CD14-positive monocyte (primary cell): ENCODE measurements around the gene TRPC4AP. TPM values are rescaled to one million over a fixed set of nuclear protein-coding genes. Genes with fewer than 3 reads are reported as not detected.

Experiments used
- DNase-seq, 3 donors: peaks; one replicate each; pipeline ENCODE4 v3.0.0-alpha.2; 2011 to 2022
- H2AFZ ChIP-seq: 2 replicates; pipeline ENCODE4 v1.6.0; 2012; ENCODE audit warnings: mild to moderate bottlenecking, low read depth, low read length, inconsistent platforms; ENCODE audit not compliant: insufficient read depth, poor library complexity, severe bottlenecking
- H3K27ac ChIP-seq, 2 donors: 1 replicate in 1 of 2; 2 replicates in 1 of 2; pipeline ENCODE4 v1.5.1; 2012 to 2013; ENCODE audit warnings: low read length in 2 of 2, control low read depth in 1 of 2, inconsistent platforms in 1 of 2, low read depth in 1 of 2, mild to moderate bottlenecking in 1 of 2
- H3K27me3 ChIP-seq, 2 donors: one replicate each; pipeline versions ENCODE4 v1.6.0 to v1.6.1; 2011 to 2013; ENCODE audit warnings: low read length in 2 of 2; ENCODE audit not compliant: control insufficient read depth in 2 of 2, insufficient read depth in 2 of 2
- H3K36me3 ChIP-seq, 2 donors: replicated peaks in 1 of 2; 1 replicate in 1 of 2; 2 replicates in 1 of 2; pipeline versions ENCODE4 v1.5.1 to v1.6.1; 2012 to 2013; ENCODE audit warnings: low read length in 2 of 2, control low read depth in 1 of 2, inconsistent platforms in 1 of 2, mild to moderate bottlenecking in 1 of 2; ENCODE audit not compliant: insufficient read depth in 2 of 2, control insufficient read depth in 1 of 2
- H3K4me1 ChIP-seq, 2 donors: 1 replicate in 1 of 2; 2 replicates in 1 of 2; pipeline versions ENCODE4 v1.5.1 to v1.6.1; 2012 to 2013; ENCODE audit warnings: low read length in 2 of 2, control low read depth in 1 of 2, inconsistent platforms in 1 of 2, mild to moderate bottlenecking in 1 of 2, moderate library complexity in 1 of 2; ENCODE audit not compliant: insufficient read depth in 2 of 2, control insufficient read depth in 1 of 2
- H3K4me2 ChIP-seq: replicated peaks from 2 replicates; pipeline ENCODE3; 2012; ENCODE audit warnings: low read length, moderate library complexity, mild to moderate bottlenecking; ENCODE audit not compliant: poor library complexity, severe bottlenecking; ENCODE audit errors: extremely low read depth
- H3K4me3 ChIP-seq, 3 experiments: fragments of 200-600 bp in 1 of 3; sonication (generic) in 1 of 3; replicated peaks in 1 of 3; 1 replicate in 2 of 3; 2 replicates in 1 of 3; pipeline ENCODE4 v1.5.1; 2011 to 2013; ENCODE audit warnings: low read length in 3 of 3, mild to moderate bottlenecking in 3 of 3, control low read depth in 2 of 3, low read depth in 2 of 3, inconsistent platforms in 1 of 3, moderate library complexity in 1 of 3
- H3K79me2 ChIP-seq: 2 replicates; pipeline ENCODE4 v1.6.0; 2012; ENCODE audit warnings: mild to moderate bottlenecking, control low read depth, inconsistent platforms, low read length, moderate library complexity; ENCODE audit not compliant: insufficient read depth
- H3K9ac ChIP-seq: 2 replicates; pipeline ENCODE4 v1.6.0; 2017; ENCODE audit warnings: low read length, mild to moderate bottlenecking; ENCODE audit not compliant: insufficient read depth, poor library complexity, severe bottlenecking
- H3K9me3 ChIP-seq, 2 donors: replicated peaks in 1 of 2; 1 replicate in 1 of 2; 2 replicates in 1 of 2; pipeline versions ENCODE4 v1.5.1 to v1.6.1; 2012 to 2013; ENCODE audit warnings: low read length in 2 of 2, control low read depth in 1 of 2; ENCODE audit not compliant: control insufficient read depth in 1 of 2, insufficient read depth in 1 of 2
- H4K20me1 ChIP-seq: 2 replicates; pipeline ENCODE4 v1.6.0; 2012; ENCODE audit warnings: mild to moderate bottlenecking, low read length, control low read depth, moderate library complexity; ENCODE audit not compliant: insufficient read depth
- H3K27ac Mint-ChIP-seq, 7 donors: one replicate each; pipeline ENCODE4 v1.8.0; 2020; ENCODE audit warnings: mild to moderate bottlenecking in 7 of 7, mixed read lengths in 7 of 7, moderate library complexity in 6 of 7, inconsistent platforms in 2 of 7
- H3K27me3 Mint-ChIP-seq, 3 donors: one replicate each; pipeline ENCODE4 v1.8.0; 2021 to 2022; ENCODE audit warnings: low read depth in 3 of 3, mild to moderate bottlenecking in 3 of 3, mixed read lengths in 3 of 3, moderate library complexity in 3 of 3, inconsistent platforms in 1 of 3
- H3K36me3 Mint-ChIP-seq, 2 donors: one replicate each; pipeline ENCODE4 v1.8.0; 2020; ENCODE audit warnings: mixed read lengths in 2 of 2, inconsistent platforms in 1 of 2, mild to moderate bottlenecking in 1 of 2
- H3K4me1 Mint-ChIP-seq: one replicate; pipeline ENCODE4 v1.8.0; 2020; ENCODE audit warnings: mild to moderate bottlenecking, mixed read lengths
- H3K4me3 Mint-ChIP-seq, 2 donors: one replicate each; pipeline ENCODE4 v1.8.0; 2020; ENCODE audit warnings: mild to moderate bottlenecking in 2 of 2, mixed read lengths in 2 of 2, moderate library complexity in 1 of 2
- H3K9me3 Mint-ChIP-seq, 7 donors: one replicate each; pipeline ENCODE4 v1.8.0; 2020 to 2022; ENCODE audit warnings: mixed read lengths in 7 of 7, mild to moderate bottlenecking in 6 of 7, moderate library complexity in 6 of 7, inconsistent platforms in 2 of 7
- WGBS: methylation state at CpG from one replicate; pipeline ENCODE4 v1.1.5; 2013; ENCODE audit warnings: missing lambda C conversion rate; ENCODE audit not compliant: insufficient coverage; 5-methylcytosine and 5-hydroxymethylcytosine counted together
- intact Hi-C, 2 donors: fragments of 100-400 bp; cut with micrococcal nuclease; formaldehyde crosslinking; loops; one replicate each; pipeline versions ENCODE4 v1.15.0 to v1.15.1; 2023
- polyA plus RNA-seq, 3 donors: library from polyadenylated mRNA; depleted of rRNA in 1 of 3; unstranded in 2 of 3; stranded (reverse) in 1 of 3; fragments of 300-500 nt in 2 of 3; fragments of >200 nt in 1 of 3; fragmentation: Illumina TruSeq in 2 of 3; gene quantifications; 1 replicate in 2 of 3; 2 replicates in 1 of 3; pipeline ENCODE4 v1.2.3, GENCODE V29; 2012 to 2021
- TF ChIP-seq, protein P1 (sequence below): fragments of 200-600 bp; IDR thresholded peaks from one replicate; pipeline ENCODE4 v1.8.0; 2022; ENCODE audit warnings: antibody characterized with exemption, mild to moderate bottlenecking

Gene TRPC4AP
- polyA plus RNA-seq, 3 donors: 80.8 to 98.4 (median 88.6) TPM

DNA sequence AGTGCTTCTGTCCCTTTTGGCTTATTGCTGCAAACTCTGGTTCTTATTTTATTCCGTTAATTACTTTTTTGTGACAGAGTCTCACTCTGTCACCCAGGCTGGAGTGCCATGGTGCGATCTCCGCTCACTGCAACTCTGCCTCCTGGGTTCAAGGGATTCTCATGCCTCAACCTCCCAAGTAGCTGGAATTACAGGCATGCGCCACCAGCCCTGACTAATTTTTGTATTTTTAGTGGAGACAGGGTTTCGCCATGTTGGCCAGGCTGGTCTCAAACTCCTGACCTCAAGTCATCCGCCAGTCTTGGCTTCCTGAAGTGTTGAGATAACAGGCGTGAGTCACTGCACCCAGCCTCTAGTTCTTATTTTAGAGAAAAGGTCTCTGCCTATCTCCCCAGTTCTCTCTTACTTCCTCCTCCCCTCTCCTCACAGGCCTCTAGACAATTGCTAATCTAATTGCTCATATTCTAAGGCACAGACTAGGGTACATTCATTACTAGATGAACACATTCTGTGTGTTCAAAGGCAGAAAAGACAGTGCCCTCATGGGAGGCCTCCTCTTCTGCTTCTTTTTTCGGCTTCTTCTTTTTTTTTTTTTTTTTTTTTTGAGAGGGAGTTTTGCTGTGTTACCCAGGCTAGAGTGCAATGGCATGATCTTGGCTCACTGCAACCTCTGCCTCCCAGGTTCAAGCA, 27.6 kb upstream of the TRPC4AP start:
- no peak overlapping the region for H3K9ac ChIP-seq
- no peaks in the 10 kb centered on the region for H3K9me3 ChIP-seq
- H3K27me3 ChIP-seq: no peaks in the 10 kb centered on the region
- peaks cover 84 to 98% of the 10 kb centered on the region in 2 donors for H3K36me3 ChIP-seq
- Mint-ChIP-seq H3K4me1 (peaks cover 6% of the 10 kb centered on the region), H3K36me3 (peaks cover 87 to 98% of the 10 kb centered on the region in 2 donors), H3K4me3 (no peak overlapping the region), H3K27me3 (peaks cover 0 to 1% (median 0%) of the 10 kb centered on the region in 3 donors), H3K9me3 (no peaks in the 10 kb centered on the region), H3K27ac (peak overlapping the region in 6 of 7 donors; percentile 49 to 89 (median 82))
- WGBS: 93% methylated on average over 3 of the region's 8 CpGs
- H3K79me2 ChIP-seq: no peaks in the 10 kb centered on the region
- no peak overlapping the region for H2AFZ ChIP-seq
- no peak overlapping the region for H3K4me3 ChIP-seq
- DNase-seq: peak; percentile 29 to 51 (median 46)
- H3K4me1 ChIP-seq: no peaks in the 10 kb centered on the region
- peak overlapping the region in 1 of 2 donors; percentile 62 for H3K27ac ChIP-seq
- intact Hi-C loops: no loop called here
- peaks cover 9% of the 10 kb centered on the region for H4K20me1 ChIP-seq
- no peak overlapping the region for H3K4me2 ChIP-seq
- TF ChIP-seq, protein P1, sequence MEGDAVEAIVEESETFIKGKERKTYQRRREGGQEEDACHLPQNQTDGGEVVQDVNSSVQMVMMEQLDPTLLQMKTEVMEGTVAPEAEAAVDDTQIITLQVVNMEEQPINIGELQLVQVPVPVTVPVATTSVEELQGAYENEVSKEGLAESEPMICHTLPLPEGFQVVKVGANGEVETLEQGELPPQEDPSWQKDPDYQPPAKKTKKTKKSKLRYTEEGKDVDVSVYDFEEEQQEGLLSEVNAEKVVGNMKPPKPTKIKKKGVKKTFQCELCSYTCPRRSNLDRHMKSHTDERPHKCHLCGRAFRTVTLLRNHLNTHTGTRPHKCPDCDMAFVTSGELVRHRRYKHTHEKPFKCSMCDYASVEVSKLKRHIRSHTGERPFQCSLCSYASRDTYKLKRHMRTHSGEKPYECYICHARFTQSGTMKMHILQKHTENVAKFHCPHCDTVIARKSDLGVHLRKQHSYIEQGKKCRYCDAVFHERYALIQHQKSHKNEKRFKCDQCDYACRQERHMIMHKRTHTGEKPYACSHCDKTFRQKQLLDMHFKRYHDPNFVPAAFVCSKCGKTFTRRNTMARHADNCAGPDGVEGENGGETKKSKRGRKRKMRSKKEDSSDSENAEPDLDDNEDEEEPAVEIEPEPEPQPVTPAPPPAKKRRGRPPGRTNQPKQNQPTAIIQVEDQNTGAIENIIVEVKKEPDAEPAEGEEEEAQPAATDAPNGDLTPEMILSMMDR: no peak

DNA sequence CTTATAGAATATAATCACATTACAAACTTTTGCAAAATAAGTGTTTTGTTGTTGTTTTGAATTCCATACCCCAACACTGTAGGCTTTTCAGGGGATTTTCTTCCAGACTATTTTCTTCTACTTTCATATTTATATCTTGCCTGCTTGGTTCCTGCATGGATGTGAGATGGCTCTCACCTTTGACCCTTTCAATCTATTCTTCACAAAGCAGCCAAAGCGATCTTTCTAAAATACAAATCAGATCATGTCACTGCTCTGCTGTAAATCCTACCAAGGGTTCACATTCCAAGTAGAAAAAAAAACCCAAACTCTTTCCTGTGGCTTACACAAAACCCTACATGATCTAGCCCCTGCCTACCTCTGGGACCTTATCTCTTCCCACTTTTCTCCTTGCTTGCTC, 25.0 kb upstream of the TRPC4AP start:
- Histone ChIP-seq H3K4me3 (no peak overlapping the region), H3K9me3 (no peaks in the 10 kb centered on the region), H3K4me2 (no peak overlapping the region), H4K20me1 (peaks cover 9% of the 10 kb centered on the region), H3K4me1 (no peaks in the 10 kb centered on the region), H2AFZ (no peak overlapping the region), H3K9ac (no peak overlapping the region), H3K36me3 (peaks cover 73 to 89% of the 10 kb centered on the region in 2 donors), H3K27me3 (no peaks in the 10 kb centered on the region), H3K79me2 (no peaks in the 10 kb centered on the region), H3K27ac (no peak overlapping the region)
- peaks cover 73 to 92% of the 10 kb centered on the region in 2 donors for H3K36me3 Mint-ChIP-seq
- H3K27ac Mint-ChIP-seq: peak overlapping the region in 1 of 7 donors; percentile 42
- H3K4me3 Mint-ChIP-seq: no peak overlapping the region
- peaks cover 6% of the 10 kb centered on the region for H3K4me1 Mint-ChIP-seq
- WGBS: 100% methylated on average over 1 of the region's 1 CpG
- H3K27me3 Mint-ChIP-seq: peaks cover 0 to 4% (median 0%) of the 10 kb centered on the region in 3 donors
- no peak for DNase-seq
- TF ChIP-seq, protein P1: no peak
- no peaks in the 10 kb centered on the region for H3K9me3 Mint-ChIP-seq
- intact Hi-C loops: no loop called here
